Panc1 (cell line): ENCODE results near the gene SPATA33.

Experiments
- CTCF ChIP-seq: fragments of 450-650 bp; IDR thresholded peaks from 2 replicates; pipeline ENCODE4 v1.5.1; 2017; ENCODE audit warnings: mild to moderate bottlenecking
- POLR2AphosphoS5 ChIP-seq: IDR thresholded peaks from 2 replicates; pipeline ENCODE4 v1.6.1; 2012; ENCODE audit warnings: mild to moderate bottlenecking, low read depth, low read length, moderate library complexity

- no peak for TF ChIP-seq CTCF
- TF ChIP-seq POLR2AphosphoS5, result no peak
Observed at GRCh38 chr16:89706518-89707260, 49.1 kb downstream of the SPATA33 start.
